ENCODE data around the gene ATRNL1. TPM values are rescaled to one million over a fixed set of nuclear protein-coding genes. Genes with fewer than 3 reads are reported as not detected.
"Not testable (repeated sequence)": the region's sequence is repeated elsewhere in the genome, so short reads cannot be mapped to it uniquely, and the experiment has no call there.

ATRNL1 gene
- total and polyA plus RNA-seq, 5 donors = 0.75 to 2.2 (median 2.0) TPM

- no peak for DNase-seq
- H3K27ac ChIP-seq (ENCODE audit: low read length) = no peak overlapping the region
- H3K4me3 ChIP-seq (ENCODE audit: low read length) = no peak overlapping the region
- H3K4me1 ChIP-seq (ENCODE audit: control insufficient read depth, insufficient read depth, low read length) = no peaks in the 10 kb centered on the region
- H3K9me3 ChIP-seq (ENCODE audit: control insufficient read depth, low read length) = no peaks in the 10 kb centered on the region
- no peak for ATAC-seq
- WGBS = 91% methylated on average over 1 of the region's 1 CpG
- intact Hi-C loops (cut with DNase I) = no loop called here
- no peaks in the 10 kb centered on the region for H3K27me3 ChIP-seq (ENCODE audit: control insufficient read depth, insufficient read depth)
Observed at GRCh38 chr10:115335366-115335765, 242.2 kb downstream of the ATRNL1 start.

- DNase-seq = no peak
- no peak overlapping the region for H3K4me3 ChIP-seq (ENCODE audit: low read length)
- no peaks in the 10 kb centered on the region for H3K9me3 ChIP-seq (ENCODE audit: control insufficient read depth, low read length)
- intact Hi-C loops (cut with DNase I) = loop anchor here in 3 of 4 donors (10.0 kb wide), 1 partner anchor 1030 kb away; no protein-coding TSS in a partner anchor
- WGBS = 9% methylated on average over 2 of the region's 2 CpGs
- no peaks in the 10 kb centered on the region for H3K27me3 ChIP-seq (ENCODE audit: control insufficient read depth, insufficient read depth)
- ATAC-seq = no peak
- H3K27ac ChIP-seq (ENCODE audit: low read length) = no peak overlapping the region
- H3K4me1 ChIP-seq (ENCODE audit: control insufficient read depth, insufficient read depth, low read length) = no peaks in the 10 kb centered on the region
Observed at GRCh38 chr10:115355162-115355760, 262.1 kb downstream of the ATRNL1 start.

- H3K27ac ChIP-seq (ENCODE audit: low read length); H3K9me3 ChIP-seq (ENCODE audit: control insufficient read depth, low read length); H3K4me1 ChIP-seq (ENCODE audit: control insufficient read depth, insufficient read depth, low read length); H3K27me3 ChIP-seq (ENCODE audit: control insufficient read depth, insufficient read depth); DNase-seq; ATAC-seq; intact Hi-C loops (cut with DNase I); H3K4me3 ChIP-seq (ENCODE audit: low read length): not testable (repeated sequence)
- 92% methylated on average over 18 of the region's 18 CpGs for WGBS
Observed at GRCh38 chr10:115367920-115368319, 274.8 kb downstream of the ATRNL1 start.

- DNase-seq (no peak), ATAC-seq (no peak)
- no peak overlapping the region for H3K27ac ChIP-seq (ENCODE audit: low read length)
- intact Hi-C loops (cut with DNase I) = no loop called here
- H3K4me1 ChIP-seq (ENCODE audit: control insufficient read depth, insufficient read depth, low read length) = no peaks in the 10 kb centered on the region
- WGBS = 79% methylated on average over 1 of the region's 1 CpG
- H3K4me3 ChIP-seq (ENCODE audit: low read length) = no peak overlapping the region
- H3K27me3 ChIP-seq (ENCODE audit: control insufficient read depth, insufficient read depth) = no peaks in the 10 kb centered on the region
- no peaks in the 10 kb centered on the region for H3K9me3 ChIP-seq (ENCODE audit: control insufficient read depth, low read length)
Observed at GRCh38 chr10:115379064-115379463, 285.9 kb downstream of the ATRNL1 start.

GRCh38 chr10:115384665-115385064, 291.5 kb downstream of the ATRNL1 start:
- no peaks in the 10 kb centered on the region for H3K9me3 ChIP-seq (ENCODE audit: control insufficient read depth, low read length)
- ATAC-seq = no peak
- no peaks in the 10 kb centered on the region for H3K4me1 ChIP-seq (ENCODE audit: control insufficient read depth, insufficient read depth, low read length)
- no peak for DNase-seq
- 84% methylated on average over 1 of the region's 1 CpG for WGBS
- intact Hi-C loops (cut with DNase I) = no loop called here
- no peak overlapping the region for H3K4me3 ChIP-seq (ENCODE audit: low read length)
- no peak overlapping the region for H3K27ac ChIP-seq (ENCODE audit: low read length)
- no peaks in the 10 kb centered on the region for H3K27me3 ChIP-seq (ENCODE audit: control insufficient read depth, insufficient read depth)

GRCh38 chr10:115390607-115391006, 297.4 kb downstream of the ATRNL1 start:
- DNase-seq (no peak), ATAC-seq (no peak)
- H3K4me1 ChIP-seq (ENCODE audit: control insufficient read depth, insufficient read depth, low read length) = no peaks in the 10 kb centered on the region
- no peaks in the 10 kb centered on the region for H3K27me3 ChIP-seq (ENCODE audit: control insufficient read depth, insufficient read depth)
- WGBS = 86% methylated on average over 1 of the region's 1 CpG
- H3K9me3 ChIP-seq (ENCODE audit: control insufficient read depth, low read length) = peaks cover 2% of the 10 kb centered on the region
- no peak overlapping the region for H3K27ac ChIP-seq (ENCODE audit: low read length)
- H3K4me3 ChIP-seq (ENCODE audit: low read length) = no peak overlapping the region
- intact Hi-C loops (cut with DNase I) = no loop called here

GRCh38 chr10:115398026-115398425, 304.9 kb downstream of the ATRNL1 start:
- ATAC-seq (no peak), DNase-seq (no peak)
- Histone ChIP-seq H3K4me3 (ENCODE audit: low read length) (no peak overlapping the region), H3K27ac (ENCODE audit: low read length) (no peak overlapping the region), H3K4me1 (ENCODE audit: control insufficient read depth, insufficient read depth, low read length) (no peaks in the 10 kb centered on the region), H3K9me3 (ENCODE audit: control insufficient read depth, low read length) (no peaks in the 10 kb centered on the region), H3K27me3 (ENCODE audit: control insufficient read depth, insufficient read depth) (no peaks in the 10 kb centered on the region)
- intact Hi-C loops (cut with DNase I) = no loop called here
- 89% methylated on average over 2 of the region's 2 CpGs for WGBS

GRCh38 chr10:115402699-115403098, 309.5 kb downstream of the ATRNL1 start:
- H3K27ac ChIP-seq (ENCODE audit: low read length) = no peak overlapping the region
- intact Hi-C loops (cut with DNase I) = no loop called here
- H3K4me1 ChIP-seq (ENCODE audit: control insufficient read depth, insufficient read depth, low read length) = no peaks in the 10 kb centered on the region
- no peaks in the 10 kb centered on the region for H3K9me3 ChIP-seq (ENCODE audit: control insufficient read depth, low read length)
- DNase-seq = no peak
- 23% methylated on average over 1 of the region's 1 CpG for WGBS
- H3K4me3 ChIP-seq (ENCODE audit: low read length) = no peak overlapping the region
- ATAC-seq = no peak
- H3K27me3 ChIP-seq (ENCODE audit: control insufficient read depth, insufficient read depth) = no peaks in the 10 kb centered on the region

GRCh38 chr10:115405838-115406237, 312.7 kb downstream of the ATRNL1 start:
- H3K27me3 ChIP-seq (ENCODE audit: control insufficient read depth, insufficient read depth); H3K4me1 ChIP-seq (ENCODE audit: control insufficient read depth, insufficient read depth, low read length); H3K27ac ChIP-seq (ENCODE audit: low read length); H3K4me3 ChIP-seq (ENCODE audit: low read length); DNase-seq; intact Hi-C loops (cut with DNase I); H3K9me3 ChIP-seq (ENCODE audit: control insufficient read depth, low read length); ATAC-seq: not testable (repeated sequence)
- WGBS = 87% methylated on average over 3 of the region's 3 CpGs

GRCh38 chr10:115409347-115409746, 316.2 kb downstream of the ATRNL1 start:
- ATAC-seq = no peak
- Histone ChIP-seq H3K4me1 (ENCODE audit: control insufficient read depth, insufficient read depth, low read length) (no peaks in the 10 kb centered on the region), H3K9me3 (ENCODE audit: control insufficient read depth, low read length) (no peaks in the 10 kb centered on the region), H3K4me3 (ENCODE audit: low read length) (no peak overlapping the region), H3K27me3 (ENCODE audit: control insufficient read depth, insufficient read depth) (no peaks in the 10 kb centered on the region), H3K27ac (ENCODE audit: low read length) (no peak overlapping the region)
- intact Hi-C loops (cut with DNase I) = no loop called here
- DNase-seq = no peak

- H3K9me3 ChIP-seq (ENCODE audit: control insufficient read depth, low read length) = no peaks in the 10 kb centered on the region
- ATAC-seq (no peak), DNase-seq (peak in 2 of 3 donors; percentile 7 to 12)
- intact Hi-C loops (cut with DNase I) = no loop called here
- H3K4me1 ChIP-seq (ENCODE audit: control insufficient read depth, insufficient read depth, low read length) = no peaks in the 10 kb centered on the region
- H3K27ac ChIP-seq (ENCODE audit: low read length) = no peak overlapping the region
- no peaks in the 10 kb centered on the region for H3K27me3 ChIP-seq (ENCODE audit: control insufficient read depth, insufficient read depth)
- H3K4me3 ChIP-seq (ENCODE audit: low read length) = no peak overlapping the region
Observed at GRCh38 chr10:115417585-115418265, 324.6 kb downstream of the ATRNL1 start.

All from right cardiac atrium (tissue), 5 donors.